Natural killer cell treated with Interleukin-12 subunit alpha and Interleukin-12 subunit beta and Interleukin-15 and Interleukin-18, amount 100 ng/mL, for 72 hours (primary cell): Measurements from ENCODE around the gene CARD19. TPM values are rescaled to one million over a fixed set of nuclear protein-coding genes. Genes with fewer than 3 reads are reported as not detected.
A peak's percentile ranks its signal among the peaks of the same experiment; 100 is the strongest.

Source experiments
- ATAC-seq, 2 donors: fragments of 150-1000 bp; cut with Tn5 transposase in 1 of 2; sonication (Bioruptor Pico), chemical (Tn5 transposase) in 1 of 2; 2 replicates each; pipeline ENCODE4 v1.10.0; 2021
- DNase-seq: peaks from one replicate; pipeline ENCODE4 v3.0.0; 2022; ENCODE audit warnings: low spot score
- H3K27ac Mint-ChIP-seq, 2 donors: 1 replicate in 1 of 2; 2 replicates in 1 of 2; pipeline ENCODE4 v1.8.0; 2022; ENCODE audit warnings: mixed read lengths in 2 of 2, mild to moderate bottlenecking in 1 of 2, moderate library complexity in 1 of 2
- H3K27me3 Mint-ChIP-seq, 2 donors: 1 replicate in 1 of 2; 2 replicates in 1 of 2; pipeline ENCODE4 v1.8.0; 2022; ENCODE audit warnings: mixed read lengths in 2 of 2
- H3K36me3 Mint-ChIP-seq: one replicate; pipeline ENCODE4 v1.8.0; 2022; ENCODE audit warnings: mixed read lengths
- H3K4me1 Mint-ChIP-seq, 2 donors: 1 replicate in 1 of 2; 2 replicates in 1 of 2; pipeline ENCODE4 v1.8.0; 2022; ENCODE audit warnings: low read depth in 2 of 2, mixed read lengths in 2 of 2, mild to moderate bottlenecking in 1 of 2
- H3K4me3 Mint-ChIP-seq: one replicate; pipeline ENCODE4 v1.8.0; 2022; ENCODE audit warnings: mixed read lengths
- H3K9me3 Mint-ChIP-seq: 2 replicates; pipeline ENCODE4 v1.8.0; 2022; ENCODE audit warnings: mixed read lengths
- total RNA-seq, 2 donors: library from RNA; stranded (reverse); gene quantifications; one replicate each; pipeline ENCODE4 v1.2.3, GENCODE V29; 2022

Gene CARD19
- total RNA-seq, 2 donors from 2014 or later = 21.7 to 23.4 TPM

- DNase-seq = no peak
- Mint-ChIP-seq H3K4me3 (peak overlapping the region; percentile 87), H3K27ac (no peak overlapping the region), H3K36me3 (no peaks in the 10 kb centered on the region), H3K27me3 (peaks cover 10 to 23% of the 10 kb centered on the region in 2 donors), H3K9me3 (no peaks in the 10 kb centered on the region), H3K4me1 (peaks cover 35 to 41% of the 10 kb centered on the region in 2 donors)
- ATAC-seq = peak in 1 of 2 donors; percentile 8
Measured at GRCh38 chr9:93059011-93059714, 36.9 kb upstream of the CARD19 start.

- peak overlapping the region; percentile 57 to 71 for H3K27ac Mint-ChIP-seq
- DNase-seq (no peak), ATAC-seq (no peak)
- no peaks in the 10 kb centered on the region for H3K36me3 Mint-ChIP-seq
- H3K27me3 Mint-ChIP-seq = peaks cover 10 to 27% of the 10 kb centered on the region in 2 donors
- H3K9me3 Mint-ChIP-seq = no peaks in the 10 kb centered on the region
- H3K4me3 Mint-ChIP-seq = peak overlapping the region; percentile 87
- peaks cover 43 to 49% of the 10 kb centered on the region in 2 donors for H3K4me1 Mint-ChIP-seq
Measured at GRCh38 chr9:93059715-93060578, 36.1 kb upstream of the CARD19 start.

- no peaks in the 10 kb centered on the region for H3K9me3 Mint-ChIP-seq
- ATAC-seq (no peak), DNase-seq (no peak)
- no peaks in the 10 kb centered on the region for H3K36me3 Mint-ChIP-seq
- peak overlapping the region; percentile 57 to 71 for H3K27ac Mint-ChIP-seq
- peaks cover 10 to 27% of the 10 kb centered on the region in 2 donors for H3K27me3 Mint-ChIP-seq
- peak overlapping the region; percentile 87 for H3K4me3 Mint-ChIP-seq
- peaks cover 48 to 57% of the 10 kb centered on the region in 2 donors for H3K4me1 Mint-ChIP-seq
Measured at GRCh38 chr9:93060746-93061259, 35.2 kb upstream of the CARD19 start.

- Mint-ChIP-seq H3K4me3 (peak overlapping the region; percentile 87), H3K36me3 (no peaks in the 10 kb centered on the region), H3K4me1 (peaks cover 48 to 59% of the 10 kb centered on the region in 2 donors), H3K27ac (peak overlapping the region; percentile 57 to 71), H3K27me3 (peaks cover 10 to 27% of the 10 kb centered on the region in 2 donors), H3K9me3 (no peaks in the 10 kb centered on the region)
- ATAC-seq = no peak
- no peak for DNase-seq
Measured at GRCh38 chr9:93061260-93061751, 34.7 kb upstream of the CARD19 start.

- Mint-ChIP-seq H3K4me1 (peaks cover 52 to 62% of the 10 kb centered on the region in 2 donors), H3K4me3 (no peak overlapping the region), H3K36me3 (no peaks in the 10 kb centered on the region), H3K9me3 (no peaks in the 10 kb centered on the region), H3K27ac (peak overlapping the region; percentile 48 to 62), H3K27me3 (peaks cover 15 to 30% of the 10 kb centered on the region in 2 donors)
- DNase-seq (no peak), ATAC-seq (no peak)
Measured at GRCh38 chr9:93061791-93062763, 33.9 kb upstream of the CARD19 start.

- DNase-seq (peak; percentile 91), ATAC-seq (peak; percentile 98 to 99)
- H3K36me3 Mint-ChIP-seq = no peaks in the 10 kb centered on the region
- peak overlapping the region; percentile 74 for H3K4me3 Mint-ChIP-seq
- peaks cover 18 to 44% of the 10 kb centered on the region in 2 donors for H3K27me3 Mint-ChIP-seq
- H3K27ac Mint-ChIP-seq = peak overlapping the region; percentile 78 to 83
- no peaks in the 10 kb centered on the region for H3K9me3 Mint-ChIP-seq
- peaks cover 50 to 51% of the 10 kb centered on the region in 2 donors for H3K4me1 Mint-ChIP-seq
Measured at GRCh38 chr9:93064392-93065134, 31.5 kb upstream of the CARD19 start.

GRCh38 chr9:93065135-93065720, 30.8 kb upstream of the CARD19 start:
- no peak for ATAC-seq
- peaks cover 47 to 49% of the 10 kb centered on the region in 2 donors for H3K4me1 Mint-ChIP-seq
- H3K27me3 Mint-ChIP-seq = peaks cover 22 to 44% of the 10 kb centered on the region in 2 donors
- H3K9me3 Mint-ChIP-seq = no peaks in the 10 kb centered on the region
- no peaks in the 10 kb centered on the region for H3K36me3 Mint-ChIP-seq
- no peak for DNase-seq
- peak overlapping the region; percentile 74 for H3K4me3 Mint-ChIP-seq
- H3K27ac Mint-ChIP-seq = peak overlapping the region; percentile 78 to 83

- peak overlapping the region; percentile 4 for H3K4me3 Mint-ChIP-seq
- DNase-seq (no peak), ATAC-seq (no peak)
- no peaks in the 10 kb centered on the region for H3K36me3 Mint-ChIP-seq
- peaks cover 25 to 41% of the 10 kb centered on the region in 2 donors for H3K27me3 Mint-ChIP-seq
- no peaks in the 10 kb centered on the region for H3K9me3 Mint-ChIP-seq
- H3K4me1 Mint-ChIP-seq = peaks cover 32 to 41% of the 10 kb centered on the region in 2 donors
- H3K27ac Mint-ChIP-seq = peak overlapping the region in 1 of 2 donors; percentile 26
Measured at GRCh38 chr9:93066978-93067603, 28.9 kb upstream of the CARD19 start.

GRCh38 chr9:93068956-93069355, 27.1 kb upstream of the CARD19 start:
- Mint-ChIP-seq H3K36me3 (no peaks in the 10 kb centered on the region), H3K27me3 (peaks cover 22 to 40% of the 10 kb centered on the region in 2 donors), H3K9me3 (no peaks in the 10 kb centered on the region), H3K4me3 (no peak overlapping the region), H3K27ac (no peak overlapping the region), H3K4me1 (peaks cover 23 to 37% of the 10 kb centered on the region in 2 donors)
- DNase-seq (no peak), ATAC-seq (no peak)

- DNase-seq (no peak), ATAC-seq (no peak)
- H3K27ac Mint-ChIP-seq = no peak overlapping the region
- H3K27me3 Mint-ChIP-seq = peaks cover 22 to 44% of the 10 kb centered on the region in 2 donors
- H3K36me3 Mint-ChIP-seq = no peaks in the 10 kb centered on the region
- no peak overlapping the region for H3K4me3 Mint-ChIP-seq
- no peaks in the 10 kb centered on the region for H3K9me3 Mint-ChIP-seq
- peaks cover 3 to 22% of the 10 kb centered on the region in 2 donors for H3K4me1 Mint-ChIP-seq
Measured at GRCh38 chr9:93071464-93071863, 24.6 kb upstream of the CARD19 start.

GRCh38 chr9:93072383-93072795, 23.6 kb upstream of the CARD19 start:
- Mint-ChIP-seq H3K9me3 (no peaks in the 10 kb centered on the region), H3K4me1 (peaks cover 0 to 17% of the 10 kb centered on the region in 2 donors), H3K27me3 (peaks cover 19 to 45% of the 10 kb centered on the region in 2 donors), H3K36me3 (no peaks in the 10 kb centered on the region), H3K4me3 (peak overlapping the region; percentile 20), H3K27ac (peak overlapping the region in 1 of 2 donors; percentile 27)
- DNase-seq (no peak), ATAC-seq (peak in 1 of 2 donors; percentile 70)
